ENCODE data around the gene EFHC1. TPM values are rescaled to one million over a fixed set of nuclear protein-coding genes. Genes with fewer than 3 reads are reported as not detected.

The EFHC1 gene
- total RNA-seq, 1 experiment from 2014 or later: 13.2 TPM

DNA sequence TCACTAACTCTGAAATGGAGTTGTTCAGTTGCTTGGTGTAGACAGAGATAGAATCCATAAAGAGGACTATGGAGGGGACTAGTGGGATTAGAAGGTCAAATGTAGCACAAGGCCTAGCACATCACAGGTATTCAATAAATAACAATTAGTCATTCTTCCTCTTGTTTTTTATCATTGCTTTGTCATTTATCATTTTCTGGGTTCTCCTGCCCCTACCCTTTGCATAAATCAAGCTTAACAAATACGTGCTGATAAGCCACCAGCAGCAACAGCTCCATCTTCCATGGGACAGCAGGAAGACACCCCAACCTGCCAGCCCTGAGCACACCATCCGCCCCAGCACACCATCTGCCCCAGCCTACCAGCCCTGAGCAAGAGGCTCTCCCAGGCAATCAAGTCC, 133.6 kb downstream of the EFHC1 start:
- no peak overlapping the region for H2AFZ ChIP-seq (ENCODE audit: low read length)
- H3K79me2 ChIP-seq (ENCODE audit: insufficient read depth, low read length): no peaks in the 10 kb centered on the region
- no peak overlapping the region for H3K9ac ChIP-seq (ENCODE audit: extremely low read depth, insufficient read length, low read length)
- H3K18ac ChIP-seq (ENCODE audit: insufficient read length, low read depth, low read length): no peak overlapping the region
- H3K4me1 ChIP-seq (ENCODE audit: insufficient read depth, low read length): peaks cover 10% of the 10 kb centered on the region; the same call in 1 of the 2 replicates
- H4K8ac ChIP-seq (replicated peaks; ENCODE audit: insufficient read length, low read depth, low read length): no peak overlapping the region
- no peak overlapping the region for H3K4me2 ChIP-seq (ENCODE audit: insufficient read depth, insufficient read length, low read length)
- no peak overlapping the region for H3K4me3 Mint-ChIP-seq
- no peak overlapping the region for H4K5ac ChIP-seq (ENCODE audit: insufficient read length, low read depth, low read length)
- H2AK5ac ChIP-seq (ENCODE audit: insufficient read length, low read length): no peak overlapping the region
- H3K4me1 Mint-ChIP-seq: peaks cover 52 to 57% of the 10 kb centered on the region in 2 experiments
- H3T11ph ChIP-seq (ENCODE audit: low read length): no peak overlapping the region
- no peak overlapping the region for H2BK5ac ChIP-seq (ENCODE audit: insufficient read length, low read length)
- H2BK15ac ChIP-seq (ENCODE audit: low read depth, low read length): no peak overlapping the region
- H3K23me2 ChIP-seq (ENCODE audit: insufficient read length, low read depth, low read length, poor library complexity, severe bottlenecking): no peaks in the 10 kb centered on the region
- TF ChIP-seq, protein P1, sequence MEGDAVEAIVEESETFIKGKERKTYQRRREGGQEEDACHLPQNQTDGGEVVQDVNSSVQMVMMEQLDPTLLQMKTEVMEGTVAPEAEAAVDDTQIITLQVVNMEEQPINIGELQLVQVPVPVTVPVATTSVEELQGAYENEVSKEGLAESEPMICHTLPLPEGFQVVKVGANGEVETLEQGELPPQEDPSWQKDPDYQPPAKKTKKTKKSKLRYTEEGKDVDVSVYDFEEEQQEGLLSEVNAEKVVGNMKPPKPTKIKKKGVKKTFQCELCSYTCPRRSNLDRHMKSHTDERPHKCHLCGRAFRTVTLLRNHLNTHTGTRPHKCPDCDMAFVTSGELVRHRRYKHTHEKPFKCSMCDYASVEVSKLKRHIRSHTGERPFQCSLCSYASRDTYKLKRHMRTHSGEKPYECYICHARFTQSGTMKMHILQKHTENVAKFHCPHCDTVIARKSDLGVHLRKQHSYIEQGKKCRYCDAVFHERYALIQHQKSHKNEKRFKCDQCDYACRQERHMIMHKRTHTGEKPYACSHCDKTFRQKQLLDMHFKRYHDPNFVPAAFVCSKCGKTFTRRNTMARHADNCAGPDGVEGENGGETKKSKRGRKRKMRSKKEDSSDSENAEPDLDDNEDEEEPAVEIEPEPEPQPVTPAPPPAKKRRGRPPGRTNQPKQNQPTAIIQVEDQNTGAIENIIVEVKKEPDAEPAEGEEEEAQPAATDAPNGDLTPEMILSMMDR (conservative IDR thresholded peaks at IDR 0.05): no peak
- H3K79me1 ChIP-seq (ENCODE audit: insufficient read depth, low read depth, low read length, poor library complexity, severe bottlenecking): no peaks in the 10 kb centered on the region
- H2BK120ac ChIP-seq (ENCODE audit: low read depth, low read length, poor library complexity, severe bottlenecking): no peak overlapping the region
- no peak overlapping the region for H2BK20ac ChIP-seq (ENCODE audit: low read depth, low read length, poor library complexity, severe bottlenecking)
- no peaks in the 10 kb centered on the region for H3K27me3 Mint-ChIP-seq (ENCODE audit: low read depth)
- H3K4ac ChIP-seq (ENCODE audit: low read depth, low read length): no peak overlapping the region
- WGBS (ENCODE audit: extremely low coverage, insufficient read length, low lambda C conversion rate): no CpG with 5 or more reads among the region's 2 CpGs
- no peak overlapping the region for H3K14ac ChIP-seq (ENCODE audit: insufficient read depth, low read length)
- H3K27ac ChIP-seq (ENCODE audit: insufficient read length, low read depth, low read length): no peak overlapping the region
- H3K23ac ChIP-seq (ENCODE audit: insufficient read length, low read depth, low read length): no peak overlapping the region
- no peaks in the 10 kb centered on the region for H3K9me3 Mint-ChIP-seq
- no peaks in the 10 kb centered on the region for H3K27me3 ChIP-seq (ENCODE audit: insufficient read depth, low read length)
- H3K9me3 ChIP-seq (ENCODE audit: control insufficient read depth, low read depth, low read length): no peaks in the 10 kb centered on the region
- H3K56ac ChIP-seq (ENCODE audit: insufficient read length, low read depth, low read length): no peak overlapping the region
- H3K36me3 Mint-ChIP-seq (ENCODE audit: insufficient read depth in 1 of 3, low read depth in 3 of 3): no peaks in the 10 kb centered on the region
- no peak overlapping the region for H4K91ac ChIP-seq (ENCODE audit: insufficient read length, low read depth, low read length)
- no peak for DNase-seq
- H4K20me1 ChIP-seq (ENCODE audit: control insufficient read depth, insufficient read depth, insufficient read length): no peaks in the 10 kb centered on the region
- H2BK12ac ChIP-seq (ENCODE audit: insufficient read length, low read depth, low read length): no peak overlapping the region
- H3K27ac Mint-ChIP-seq: peak overlapping the region in 2 of 3 experiments; percentile 39 to 74; a peak in 3 of 7 replicates

Data from H9 (cell line).